Measurements from ENCODE around the gene NFKB1.

- no peak for TF ChIP-seq CTCF (IDR thresholded peaks at IDR 0.05; ENCODE audit: insufficient read depth, low read length, poor library complexity, severe bottlenecking)
- TF ChIP-seq EZH2phosphoT487 (conservative IDR thresholded peaks at IDR 0.05; ENCODE audit: low read length) = no peak
These were observed 119.7 kb downstream of the NFKB1 start for GRCh38 chr4:102620697-102621497.

Measured in SU-DHL-6 (cell line).